GM12878 (cell line): ENCODE data around the gene SF3B2.

Source experiments
- CBX5 ChIP-seq: sonication (generic); IDR thresholded peaks from 2 replicates; pipeline ENCODE4 v1.6.1; 2016; ENCODE audit warnings: low read depth, moderate library complexity, mild to moderate bottlenecking, inconsistent platforms
- CHD2 ChIP-seq: IDR thresholded peaks from 2 replicates; pipeline ENCODE4 v1.6.1; 2011; ENCODE audit warnings: low read depth, low read length, improper control_type of control experiment, borderline replicate concordance
- HCFC1 ChIP-seq: fragments of 150-350 bp; IDR thresholded peaks from 2 replicates; pipeline ENCODE4 v1.6.1; 2014; ENCODE audit warnings: low read length
- POLR2A ChIP-seq: IDR thresholded peaks from 2 replicates; pipeline ENCODE4 v1.6.1; 2011; ENCODE audit warnings: low read depth, mild to moderate bottlenecking, low read length
- SIN3A ChIP-seq: IDR thresholded peaks from 2 replicates; pipeline ENCODE4 v1.6.1; 2012; ENCODE audit warnings: low read depth, low read length, improper control_type of control experiment
- SP1 ChIP-seq: IDR thresholded peaks from one replicate; pipeline ENCODE4 v1.6.1; 2011; ENCODE audit warnings: low read depth, low read length
- TF ChIP-seq, protein P1 (sequence below): fragments of 450-650 bp; IDR thresholded peaks from 2 replicates; pipeline ENCODE4 v1.6.1; 2014; ENCODE audit warnings: mild to moderate bottlenecking
- TF ChIP-seq, protein P2 (sequence below), 3 experiments: IDR thresholded peaks in 2 of 3; conservative IDR thresholded peaks in 1 of 3; 2 replicates each; pipeline ENCODE4 v1.5.1; 2011; ENCODE audit warnings: low read depth in 3 of 3, low read length in 3 of 3, mild to moderate bottlenecking in 3 of 3, control low read depth in 2 of 3, moderate library complexity in 2 of 3, inconsistent platforms in 1 of 3, mixed read lengths in 1 of 3; ENCODE audit not compliant: control insufficient read depth in 2 of 3, insufficient read depth in 1 of 3; ENCODE audit errors: extremely low read depth in 1 of 3
- TF ChIP-seq, protein P3 (sequence below): IDR thresholded peaks from 2 replicates; pipeline ENCODE4 v1.6.1; 2012; ENCODE audit warnings: low read depth, low read length, improper control_type of control experiment
- TF ChIP-seq, protein P4 (sequence below): IDR thresholded peaks from 2 replicates; pipeline ENCODE4 v1.6.1; 2012; ENCODE audit warnings: low read depth, low read length, improper control_type of control experiment
- TF ChIP-seq, protein P5 (sequence below): IDR thresholded peaks from 2 replicates; pipeline ENCODE4 v1.6.1; 2011; ENCODE audit warnings: low read depth, low read length, improper control_type of control experiment, borderline replicate concordance

DNA sequence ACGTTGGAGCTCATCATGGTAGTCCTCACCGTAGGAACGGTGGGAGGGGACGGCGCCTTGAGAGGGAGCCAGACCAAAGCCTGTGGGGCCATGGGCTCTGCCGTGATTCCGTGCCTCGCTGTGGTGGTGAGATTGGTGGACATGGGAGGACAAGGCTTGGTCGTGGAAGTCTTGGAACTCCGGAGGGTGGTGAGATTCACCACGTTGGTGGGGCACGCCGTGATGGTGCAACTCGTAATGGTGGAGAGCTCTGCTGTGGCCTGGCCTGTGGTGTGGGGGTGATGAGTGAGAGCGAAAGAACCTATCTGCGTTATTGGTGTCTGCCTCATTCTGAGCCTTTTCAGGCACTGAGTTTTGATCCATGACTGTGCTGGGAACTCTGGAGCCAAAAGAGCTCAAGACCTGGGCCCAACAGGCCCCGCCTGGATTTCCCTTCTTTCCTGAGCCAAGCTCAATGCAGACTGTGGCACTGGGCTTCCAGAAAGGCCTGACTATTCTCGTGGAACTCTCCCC lies 26.1 kb upstream of the SF3B2 start, which contains the start of gene CATSPER1:
- TF ChIP-seq SIN3A (no peak), HCFC1 (no peak), CBX5 (no peak), POLR2A (no peak), CHD2 (no peak), SP1 (no peak)
- TF ChIP-seq, protein P1, sequence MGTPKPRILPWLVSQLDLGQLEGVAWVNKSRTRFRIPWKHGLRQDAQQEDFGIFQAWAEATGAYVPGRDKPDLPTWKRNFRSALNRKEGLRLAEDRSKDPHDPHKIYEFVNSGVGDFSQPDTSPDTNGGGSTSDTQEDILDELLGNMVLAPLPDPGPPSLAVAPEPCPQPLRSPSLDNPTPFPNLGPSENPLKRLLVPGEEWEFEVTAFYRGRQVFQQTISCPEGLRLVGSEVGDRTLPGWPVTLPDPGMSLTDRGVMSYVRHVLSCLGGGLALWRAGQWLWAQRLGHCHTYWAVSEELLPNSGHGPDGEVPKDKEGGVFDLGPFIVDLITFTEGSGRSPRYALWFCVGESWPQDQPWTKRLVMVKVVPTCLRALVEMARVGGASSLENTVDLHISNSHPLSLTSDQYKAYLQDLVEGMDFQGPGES: no peak
- TF ChIP-seq, protein P2, sequence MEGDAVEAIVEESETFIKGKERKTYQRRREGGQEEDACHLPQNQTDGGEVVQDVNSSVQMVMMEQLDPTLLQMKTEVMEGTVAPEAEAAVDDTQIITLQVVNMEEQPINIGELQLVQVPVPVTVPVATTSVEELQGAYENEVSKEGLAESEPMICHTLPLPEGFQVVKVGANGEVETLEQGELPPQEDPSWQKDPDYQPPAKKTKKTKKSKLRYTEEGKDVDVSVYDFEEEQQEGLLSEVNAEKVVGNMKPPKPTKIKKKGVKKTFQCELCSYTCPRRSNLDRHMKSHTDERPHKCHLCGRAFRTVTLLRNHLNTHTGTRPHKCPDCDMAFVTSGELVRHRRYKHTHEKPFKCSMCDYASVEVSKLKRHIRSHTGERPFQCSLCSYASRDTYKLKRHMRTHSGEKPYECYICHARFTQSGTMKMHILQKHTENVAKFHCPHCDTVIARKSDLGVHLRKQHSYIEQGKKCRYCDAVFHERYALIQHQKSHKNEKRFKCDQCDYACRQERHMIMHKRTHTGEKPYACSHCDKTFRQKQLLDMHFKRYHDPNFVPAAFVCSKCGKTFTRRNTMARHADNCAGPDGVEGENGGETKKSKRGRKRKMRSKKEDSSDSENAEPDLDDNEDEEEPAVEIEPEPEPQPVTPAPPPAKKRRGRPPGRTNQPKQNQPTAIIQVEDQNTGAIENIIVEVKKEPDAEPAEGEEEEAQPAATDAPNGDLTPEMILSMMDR (IDR thresholded peaks at IDR 0.05 in 2 of 3, conservative IDR thresholded peaks at IDR 0.05 in 1 of 3; ENCODE audit: control insufficient read depth in 2 of 3, extremely low read depth in 1 of 3, insufficient read depth in 1 of 3, low read depth in 3 of 3, low read length in 3 of 3): no peak
- TF ChIP-seq, protein P3, sequence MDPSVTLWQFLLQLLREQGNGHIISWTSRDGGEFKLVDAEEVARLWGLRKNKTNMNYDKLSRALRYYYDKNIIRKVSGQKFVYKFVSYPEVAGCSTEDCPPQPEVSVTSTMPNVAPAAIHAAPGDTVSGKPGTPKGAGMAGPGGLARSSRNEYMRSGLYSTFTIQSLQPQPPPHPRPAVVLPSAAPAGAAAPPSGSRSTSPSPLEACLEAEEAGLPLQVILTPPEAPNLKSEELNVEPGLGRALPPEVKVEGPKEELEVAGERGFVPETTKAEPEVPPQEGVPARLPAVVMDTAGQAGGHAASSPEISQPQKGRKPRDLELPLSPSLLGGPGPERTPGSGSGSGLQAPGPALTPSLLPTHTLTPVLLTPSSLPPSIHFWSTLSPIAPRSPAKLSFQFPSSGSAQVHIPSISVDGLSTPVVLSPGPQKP: no peak
- TF ChIP-seq, protein P4, sequence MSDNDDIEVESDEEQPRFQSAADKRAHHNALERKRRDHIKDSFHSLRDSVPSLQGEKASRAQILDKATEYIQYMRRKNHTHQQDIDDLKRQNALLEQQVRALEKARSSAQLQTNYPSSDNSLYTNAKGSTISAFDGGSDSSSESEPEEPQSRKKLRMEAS: no peak
- TF ChIP-seq, protein P5, sequence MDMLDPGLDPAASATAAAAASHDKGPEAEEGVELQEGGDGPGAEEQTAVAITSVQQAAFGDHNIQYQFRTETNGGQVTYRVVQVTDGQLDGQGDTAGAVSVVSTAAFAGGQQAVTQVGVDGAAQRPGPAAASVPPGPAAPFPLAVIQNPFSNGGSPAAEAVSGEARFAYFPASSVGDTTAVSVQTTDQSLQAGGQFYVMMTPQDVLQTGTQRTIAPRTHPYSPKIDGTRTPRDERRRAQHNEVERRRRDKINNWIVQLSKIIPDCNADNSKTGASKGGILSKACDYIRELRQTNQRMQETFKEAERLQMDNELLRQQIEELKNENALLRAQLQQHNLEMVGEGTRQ: no peak
